K562 (cell line): ENCODE measurements around the gene GNAT1. TPM values are rescaled to one million over a fixed set of nuclear protein-coding genes. Genes with fewer than 3 reads are reported as not detected.

Source experiments
- BCOR ChIP-seq: fragments of 450-650 bp; IDR thresholded peaks from 2 replicates; pipeline ENCODE4 v1.6.1; 2016
- CBX2 ChIP-seq: fragments of 200-600 bp; sonication (generic); IDR thresholded peaks from one replicate; pipeline ENCODE4 v1.6.1; 2012; ENCODE audit warnings: mild to moderate bottlenecking, low read length, inconsistent platforms; ENCODE audit not compliant: insufficient read depth, poor library complexity, severe bottlenecking
- MTF1 ChIP-seq: fragments of 250-450 bp; sonication (Bioruptor Pico); IDR thresholded peaks from 2 replicates; pipeline ENCODE4 v1.9.0; 2021; ENCODE audit warnings: moderate library complexity, mild to moderate bottlenecking, inconsistent platforms, borderline replicate concordance
- MYNN ChIP-seq, 2 experiments: sonication (generic); formaldehyde crosslinking in 1 of 2; IDR thresholded peaks; 2 replicates each; pipeline versions ENCODE4 v1.5.0 to v1.6.1; 2016 to 2020; ENCODE audit warnings: antibody characterized with exemption in 1 of 2, missing genetic modification reagents in 1 of 2
- RBM14 ChIP-seq: fragments of 200-400 bp; formaldehyde crosslinking; IDR thresholded peaks from 2 replicates; pipeline ENCODE4 v1.6.1; 2018; ENCODE audit warnings: low read depth, mild to moderate bottlenecking, low read length, moderate library complexity, borderline replicate concordance; ENCODE audit not compliant: insufficient read depth
- SFPQ ChIP-seq: fragments of 200-400 bp; formaldehyde crosslinking; IDR thresholded peaks from 2 replicates; pipeline ENCODE4 v1.6.1; 2017; ENCODE audit warnings: mild to moderate bottlenecking, low read depth, low read length, moderate library complexity
- TAF9B ChIP-seq: fragments of 450-650 bp; IDR thresholded peaks from 2 replicates; pipeline ENCODE4 v1.6.1; 2018; ENCODE audit warnings: mild to moderate bottlenecking; ENCODE audit not compliant: partially characterized antibody
- ZMIZ1 ChIP-seq, 2 experiments: fragments of 150-350 bp in 1 of 2; IDR thresholded peaks; 2 replicates each; pipeline ENCODE4 v1.6.1; 2012 to 2016; ENCODE audit warnings: low read depth in 2 of 2, low read length in 2 of 2, mild to moderate bottlenecking in 1 of 2, moderate library complexity in 1 of 2
- ZNF707 ChIP-seq: fragments of 250-450 bp; sonication (Bioruptor Pico); conservative IDR thresholded peaks from 2 replicates; pipeline ENCODE4 v1.8.0; 2022; ENCODE audit warnings: inconsistent platforms, mild to moderate bottlenecking, moderate library complexity
- polyA plus RNA-seq, 8 experiments: library from polyadenylated mRNA; depleted of rRNA in 4 of 8; stranded (reverse) in 5 of 8; unstranded in 3 of 8; fragments of >200 nt; fragmentation: Nextera tagmentation in 2 of 8; fragmentation: Illumina TruSeq in 1 of 8; extraction: Ambion mirVana in 2 of 8; extraction: Trizol in 1 of 8; gene quantifications; 2 replicates each; pipeline versions ENCODE4 v1.2.1 to v1.2.3, GENCODE V29; 2011 to 2014; ENCODE audit warnings: inconsistent platforms in 1 of 8, missing spikeins in 1 of 8
- total RNA-seq, 7 experiments: library from RNA; depleted of rRNA in 6 of 7; stranded (reverse); fragments of >200 nt in 6 of 7; fragmentation: Illumina TruSeq in 2 of 7; extraction: Trizol in 2 of 7; gene quantifications; 2 replicates each; pipeline versions ENCODE4 v1.2.1 to v1.2.3, GENCODE V29; 2011 to 2021; ENCODE audit warnings: low replicate concordance in 1 of 7
- TF ChIP-seq, protein P1 (sequence below): fragments of 250-450 bp; sonication (Bioruptor Pico); IDR thresholded peaks from 2 replicates; pipeline ENCODE4 v1.5.0; 2021; ENCODE audit warnings: mild to moderate bottlenecking, moderate library complexity
- TF ChIP-seq, protein P2 (sequence below), 2 experiments: IDR thresholded peaks in 1 of 2; conservative IDR thresholded peaks in 1 of 2; 2 replicates each; pipeline ENCODE4 v1.6.1; 2016; ENCODE audit warnings: low read depth in 2 of 2, mild to moderate bottlenecking in 1 of 2, missing compliant biosample characterization in 1 of 2, missing genetic modification characterization in 1 of 2, moderate library complexity in 1 of 2
- TF ChIP-seq, protein P3 (sequence below): fragments of 450-650 bp; IDR thresholded peaks from 2 replicates; pipeline ENCODE4 v1.6.1; 2016

GNAT1 gene
- total and polyA plus RNA-seq, 9 of the 15 experiments (the other 6 are each of a cell fraction or from before 2014, with no cell fraction given) = not detected

DNA sequence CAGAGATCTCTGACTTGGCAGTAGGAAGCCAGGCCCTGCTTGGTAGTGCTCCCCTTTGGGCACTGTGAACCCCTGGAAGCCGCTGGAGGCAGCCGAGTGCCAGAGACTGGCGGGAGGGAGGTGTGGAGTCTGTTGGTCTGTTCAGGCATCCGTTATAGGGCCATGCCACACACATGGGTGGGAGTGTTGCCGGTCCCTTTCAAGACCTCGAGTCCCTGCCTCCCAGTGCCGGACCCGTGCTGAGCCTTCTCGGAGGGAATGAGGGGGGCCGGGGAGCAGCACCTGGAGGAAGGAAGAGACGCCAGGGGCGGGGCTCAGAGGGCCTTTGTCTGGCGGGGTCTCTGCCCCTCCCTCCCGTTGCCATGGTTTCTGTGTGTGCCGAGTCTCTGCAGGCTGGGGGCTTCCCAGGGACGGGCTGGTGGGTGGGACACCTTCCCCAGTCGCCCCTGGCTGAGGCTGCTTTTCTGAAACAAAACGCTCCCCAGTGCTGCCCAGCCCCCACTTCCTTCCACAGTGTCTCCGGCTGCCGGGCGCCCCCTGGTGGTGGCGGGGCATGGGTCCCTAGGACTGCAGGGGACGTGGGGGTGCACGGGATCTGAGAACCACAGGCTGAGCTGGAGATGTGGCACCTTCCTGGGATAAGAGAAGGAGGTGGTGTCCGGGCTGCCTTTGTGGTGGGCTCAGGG, 54.6 kb downstream of the GNAT1 start (continued):
- TF ChIP-seq, protein P1, sequence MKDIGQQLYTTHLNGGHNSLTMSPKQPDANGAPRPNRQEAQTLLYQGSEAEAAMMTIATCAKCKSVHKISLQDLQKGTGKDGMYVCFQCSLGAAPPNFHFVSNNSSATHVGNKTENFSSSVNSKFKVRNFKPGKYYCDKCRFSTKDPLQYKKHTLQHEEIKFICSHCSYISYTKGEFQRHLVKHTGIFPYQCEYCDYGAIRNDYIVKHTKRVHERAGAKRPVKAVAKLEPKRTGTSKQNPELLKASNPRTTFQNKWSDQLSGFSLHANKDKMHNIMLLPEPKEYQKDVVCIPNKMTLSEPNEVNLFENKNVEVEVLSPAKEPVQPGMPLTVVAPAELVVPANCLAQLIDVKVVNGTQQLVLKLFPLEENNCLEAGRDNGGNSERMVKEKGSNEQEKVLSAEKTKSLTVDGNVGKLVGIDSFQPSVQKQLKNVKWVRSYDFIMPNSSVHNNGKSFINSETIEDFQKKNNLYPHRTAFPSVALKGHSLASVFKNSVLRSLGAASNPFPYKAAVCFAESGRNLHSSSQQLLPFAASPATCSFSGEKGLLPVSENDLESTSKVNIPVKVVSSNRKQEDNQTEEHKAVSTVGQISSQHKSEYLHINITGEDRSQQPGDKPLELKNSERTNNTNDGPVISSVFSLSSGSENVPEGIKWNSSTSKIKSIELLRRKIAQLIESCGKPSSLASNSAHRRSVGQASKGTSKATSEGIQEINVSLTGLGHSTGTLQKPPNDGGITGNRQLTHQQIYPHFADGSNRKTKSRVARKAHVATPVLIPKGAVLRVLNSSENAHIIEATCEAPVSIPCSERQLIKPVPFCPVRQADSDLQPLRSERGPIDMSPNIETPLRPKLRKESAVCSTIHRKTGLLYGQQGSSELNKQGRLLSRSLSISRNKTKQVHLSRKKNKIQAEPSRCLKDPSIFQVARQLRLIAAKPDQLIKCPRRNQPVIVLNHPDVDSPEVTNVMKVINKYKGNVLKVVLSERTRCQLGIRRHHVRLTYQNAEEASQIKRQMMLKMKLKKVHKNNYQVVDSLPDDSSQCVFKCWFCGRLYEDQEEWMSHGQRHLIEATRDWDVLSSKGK = no peak
- TF ChIP-seq BCOR (no peak), MTF1 (CRISPR knock-in tag) (no peak), ZNF707 (CRISPR knock-in tag) (no peak), TAF9B (no peak), MYNN (IDR thresholded peaks at IDR 0.05) (peak; percentile 63; the same call in 1 of the 2 replicates), MYNN (CRISPR knock-in tag; IDR thresholded peaks at IDR 0.05) (no peak), ZMIZ1 (IDR thresholded peaks at IDR 0.05; ENCODE audit: low read depth in 2 of 2, low read length in 2 of 2) (no peak), RBM14 (no peak), CBX2 (no peak), SFPQ (no peak)
- TF ChIP-seq, protein P2, sequence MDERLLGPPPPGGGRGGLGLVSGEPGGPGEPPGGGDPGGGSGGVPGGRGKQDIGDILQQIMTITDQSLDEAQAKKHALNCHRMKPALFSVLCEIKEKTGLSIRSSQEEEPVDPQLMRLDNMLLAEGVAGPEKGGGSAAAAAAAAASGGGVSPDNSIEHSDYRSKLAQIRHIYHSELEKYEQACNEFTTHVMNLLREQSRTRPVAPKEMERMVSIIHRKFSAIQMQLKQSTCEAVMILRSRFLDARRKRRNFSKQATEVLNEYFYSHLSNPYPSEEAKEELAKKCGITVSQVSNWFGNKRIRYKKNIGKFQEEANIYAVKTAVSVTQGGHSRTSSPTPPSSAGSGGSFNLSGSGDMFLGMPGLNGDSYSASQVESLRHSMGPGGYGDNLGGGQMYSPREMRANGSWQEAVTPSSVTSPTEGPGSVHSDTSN (CRISPR knock-in tag; IDR thresholded peaks at IDR 0.05; ENCODE audit: low read depth) = no peak
- TF ChIP-seq, protein P2 (tag; conservative IDR thresholded peaks at IDR 0.05; ENCODE audit: low read depth) = no peak
- TF ChIP-seq, protein P3, sequence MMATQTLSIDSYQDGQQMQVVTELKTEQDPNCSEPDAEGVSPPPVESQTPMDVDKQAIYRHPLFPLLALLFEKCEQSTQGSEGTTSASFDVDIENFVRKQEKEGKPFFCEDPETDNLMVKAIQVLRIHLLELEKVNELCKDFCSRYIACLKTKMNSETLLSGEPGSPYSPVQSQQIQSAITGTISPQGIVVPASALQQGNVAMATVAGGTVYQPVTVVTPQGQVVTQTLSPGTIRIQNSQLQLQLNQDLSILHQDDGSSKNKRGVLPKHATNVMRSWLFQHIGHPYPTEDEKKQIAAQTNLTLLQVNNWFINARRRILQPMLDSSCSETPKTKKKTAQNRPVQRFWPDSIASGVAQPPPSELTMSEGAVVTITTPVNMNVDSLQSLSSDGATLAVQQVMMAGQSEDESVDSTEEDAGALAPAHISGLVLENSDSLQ = no peak
